Activated CD4-positive, alpha-beta T cell treated with anti-CD3 and anti-CD28 coated beads for 24 hours (primary cell): ENCODE results near the gene PTCRA.

Source experiments
- DNase-seq, 2 donors: peaks; one replicate each; pipeline ENCODE4 v3.0.0-alpha.2; 2020; ENCODE audit warnings: low read depth in 2 of 2

Gene PTCRA

DNA sequence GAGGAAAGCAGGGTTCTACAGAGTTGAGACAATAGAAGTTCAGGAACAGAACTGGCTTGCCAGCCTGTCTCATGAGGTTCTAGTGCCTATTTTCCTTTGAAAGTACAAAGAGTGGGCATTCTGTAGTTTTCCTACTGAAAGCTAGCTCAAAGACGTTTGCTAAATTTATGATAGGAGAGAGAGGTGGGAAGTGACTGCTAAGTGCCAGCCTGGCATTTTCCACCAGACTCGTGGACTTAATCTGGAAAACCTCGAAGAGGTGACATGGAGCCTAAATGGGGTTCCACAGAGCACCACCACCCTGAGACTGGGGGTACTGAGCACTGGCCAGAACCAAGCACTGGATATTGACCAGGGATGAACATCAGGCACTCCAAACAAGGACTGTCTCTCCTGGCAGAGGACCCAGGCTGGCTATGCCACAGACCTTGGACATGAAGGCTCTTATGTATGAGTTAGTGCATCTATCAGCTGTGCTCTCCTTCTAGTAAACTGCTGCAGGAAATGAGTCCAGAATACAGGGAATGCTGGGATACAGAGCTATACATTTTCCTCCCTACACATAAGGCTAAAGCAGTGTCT lies 56.0 kb downstream of the PTCRA start:
- no peak for DNase-seq

DNA sequence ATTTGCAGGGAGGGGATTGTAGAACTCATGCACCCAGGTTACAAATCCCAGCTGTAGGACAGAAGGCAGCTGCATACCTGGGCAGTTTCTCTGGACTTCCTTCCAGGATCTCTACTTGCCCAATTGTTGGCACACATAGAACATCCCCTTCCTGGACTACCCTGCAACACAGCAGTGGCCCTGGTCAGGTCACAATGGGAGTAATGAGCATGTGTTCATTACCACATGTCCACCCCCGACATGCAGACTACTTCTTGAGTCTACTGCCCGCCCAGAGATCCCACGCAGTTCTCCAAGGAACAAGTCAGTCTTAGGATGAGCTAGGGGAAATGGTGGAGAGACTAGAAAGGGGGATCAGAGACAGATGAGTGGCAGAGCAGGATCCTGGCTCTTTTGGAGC lies 58.1 kb downstream of the PTCRA start:
- no peak for DNase-seq

DNA sequence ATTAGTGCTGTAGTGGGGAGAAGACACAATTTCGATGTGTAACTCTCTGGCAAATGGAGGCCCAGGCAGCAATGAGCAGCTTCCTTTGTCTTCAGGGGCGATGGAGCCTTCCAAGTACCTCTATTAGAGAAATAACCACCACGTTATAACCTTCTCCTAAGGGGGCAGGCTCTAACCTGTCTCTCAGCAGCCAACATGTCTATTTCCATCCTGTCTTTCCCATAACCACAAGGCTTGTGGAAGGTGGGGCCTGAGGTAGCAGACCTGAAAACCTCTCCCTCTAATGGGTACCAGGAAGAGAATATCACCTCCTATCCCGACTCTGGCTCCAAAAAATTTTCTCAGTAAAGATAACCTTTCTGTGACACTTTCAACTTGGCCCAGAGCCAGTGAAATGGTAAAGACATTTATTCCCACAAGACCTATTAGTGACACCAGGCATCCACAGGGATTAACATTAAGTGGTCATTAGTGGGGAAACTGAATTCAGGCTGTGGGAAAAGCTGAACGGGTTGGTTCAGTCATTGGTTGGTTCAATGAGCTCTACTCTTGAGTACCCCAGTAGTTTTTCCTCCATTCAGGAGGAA lies 59.2 kb downstream of the PTCRA start:
- DNase-seq, result no peak
